ENCODE data around the gene CHIT1. TPM values are rescaled to one million over a fixed set of nuclear protein-coding genes. Genes with fewer than 3 reads are reported as not detected.
A peak's percentile ranks its signal among the peaks of the same experiment; 100 is the strongest.

CHIT1 gene
- total RNA-seq, 1 donor from 2014 or later, result 0.70 TPM

DNA sequence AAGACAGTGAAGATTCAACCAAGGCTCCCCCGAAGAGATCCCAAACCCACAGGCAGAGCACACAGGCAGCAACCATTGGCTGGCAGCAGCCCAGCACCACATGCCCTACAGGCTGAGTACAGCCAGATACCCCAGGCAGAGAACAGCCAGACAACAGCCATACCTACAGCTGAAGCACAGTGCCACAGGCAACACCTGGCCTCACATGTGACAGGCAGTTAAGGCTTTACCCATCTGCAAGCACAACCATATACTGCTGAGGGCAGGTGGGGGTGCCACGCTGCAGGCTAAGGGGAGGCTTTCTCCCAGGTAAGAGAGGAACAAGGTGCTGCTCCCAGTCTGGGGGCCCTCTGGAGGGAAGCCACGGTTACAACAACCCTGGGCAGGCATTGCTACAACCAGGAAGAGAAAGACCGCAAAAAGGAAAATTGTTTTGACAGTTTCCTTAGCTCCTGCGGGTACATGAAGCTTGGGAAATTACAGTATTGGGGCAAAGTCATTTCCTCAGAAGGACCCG is 12.3 kb downstream of the CHIT1 start:
- H3K27me3 Mint-ChIP-seq, result peaks cover 13% of the 10 kb centered on the region
- H3K9me3 Mint-ChIP-seq, result no peaks in the 10 kb centered on the region
- peaks cover 2% of the 10 kb centered on the region for H3K4me1 Mint-ChIP-seq
- no peak overlapping the region for H3K27ac Mint-ChIP-seq
- intact Hi-C loops (cut with micrococcal nuclease), result no loop called here
- H3K36me3 Mint-ChIP-seq (ENCODE audit: low read depth), result no peaks in the 10 kb centered on the region
- DNase-seq, result no peak
- no peak overlapping the region for H3K4me3 Mint-ChIP-seq

- intact Hi-C loops (cut with micrococcal nuclease), result loop anchor here (1.0 kb wide), 1 partner anchor 177 kb away; no protein-coding TSS in a partner anchor
- Mint-ChIP-seq H3K27me3 (peaks cover 13% of the 10 kb centered on the region), H3K4me1 (peaks cover 2% of the 10 kb centered on the region), H3K9me3 (no peaks in the 10 kb centered on the region), H3K27ac (no peak overlapping the region), H3K4me3 (no peak overlapping the region), H3K36me3 (ENCODE audit: low read depth) (no peaks in the 10 kb centered on the region)
- DNase-seq, result peak; percentile 90
These were observed 13.0 kb downstream of the CHIT1 start for GRCh38 chr1:203216274-203217138.

DNA sequence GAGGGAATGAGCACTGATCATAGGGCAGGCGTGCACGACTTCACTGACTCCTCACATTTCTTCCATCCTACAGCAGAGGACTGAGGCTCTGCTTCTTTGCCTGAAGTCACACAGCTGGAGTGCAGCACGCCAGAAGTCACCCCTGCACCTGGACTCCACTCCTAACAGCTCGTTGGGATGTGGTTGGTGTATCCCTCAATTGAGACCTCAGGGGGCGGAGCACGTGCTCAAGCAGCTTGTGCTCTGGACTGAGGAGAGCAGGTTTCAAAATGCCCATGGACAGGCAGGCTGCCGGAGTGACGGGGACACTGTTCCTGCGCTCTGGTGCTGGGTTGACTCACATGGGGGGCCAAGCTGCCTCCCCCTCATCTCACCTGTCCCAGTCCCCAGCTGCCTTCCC is 13.9 kb downstream of the CHIT1 start:
- Mint-ChIP-seq H3K4me1 (peaks cover 2% of the 10 kb centered on the region), H3K27ac (no peak overlapping the region), H3K27me3 (peaks cover 13% of the 10 kb centered on the region)

GRCh38 chr1:203214871-203215270 is 14.6 kb downstream of the CHIT1 start:
- no peaks in the 10 kb centered on the region for H3K9me3 Mint-ChIP-seq
- H3K4me1 Mint-ChIP-seq, result peaks cover 2% of the 10 kb centered on the region
- H3K27me3 Mint-ChIP-seq, result peaks cover 16% of the 10 kb centered on the region
- intact Hi-C loops (cut with micrococcal nuclease), result no loop called here
- no peak overlapping the region for H3K4me3 Mint-ChIP-seq
- no peak overlapping the region for H3K27ac Mint-ChIP-seq
- no peaks in the 10 kb centered on the region for H3K36me3 Mint-ChIP-seq (ENCODE audit: low read depth)
- no peak for DNase-seq

More for the DNA sequence above, 13.9 kb downstream of the CHIT1 start:
- intact Hi-C loops (cut with micrococcal nuclease), result no loop called here
- no peak for DNase-seq
- no peak overlapping the region for H3K4me3 Mint-ChIP-seq
- H3K9me3 Mint-ChIP-seq, result no peaks in the 10 kb centered on the region
- no peaks in the 10 kb centered on the region for H3K36me3 Mint-ChIP-seq (ENCODE audit: low read depth)

DNA sequence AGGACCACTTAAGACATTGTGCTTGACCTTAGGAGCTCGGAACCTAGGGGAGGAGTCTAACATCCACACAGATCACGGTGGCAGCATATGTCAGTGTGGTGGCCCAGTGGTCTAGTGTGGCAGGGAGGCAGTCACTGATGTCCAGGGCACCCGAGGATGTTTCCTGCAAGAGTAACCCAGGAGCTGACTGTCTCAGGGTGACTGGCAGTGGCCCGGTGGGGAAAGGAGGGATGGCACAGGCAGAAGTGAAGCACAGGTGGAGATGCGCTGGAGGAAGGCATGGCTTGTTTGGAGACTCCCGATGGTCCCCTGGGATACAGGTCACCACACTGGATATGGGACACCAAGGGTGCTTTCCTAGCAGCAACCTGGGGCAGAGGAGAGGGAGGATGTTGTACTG is 16.3 kb downstream of the CHIT1 start:
- no peak for DNase-seq
- peaks cover 2% of the 10 kb centered on the region for H3K4me1 Mint-ChIP-seq
- H3K9me3 Mint-ChIP-seq, result no peaks in the 10 kb centered on the region
- intact Hi-C loops (cut with micrococcal nuclease), result no loop called here
- no peak overlapping the region for H3K27ac Mint-ChIP-seq
- H3K36me3 Mint-ChIP-seq (ENCODE audit: low read depth), result no peaks in the 10 kb centered on the region
- peaks cover 20% of the 10 kb centered on the region for H3K27me3 Mint-ChIP-seq
- H3K4me3 Mint-ChIP-seq, result no peak overlapping the region

DNA sequence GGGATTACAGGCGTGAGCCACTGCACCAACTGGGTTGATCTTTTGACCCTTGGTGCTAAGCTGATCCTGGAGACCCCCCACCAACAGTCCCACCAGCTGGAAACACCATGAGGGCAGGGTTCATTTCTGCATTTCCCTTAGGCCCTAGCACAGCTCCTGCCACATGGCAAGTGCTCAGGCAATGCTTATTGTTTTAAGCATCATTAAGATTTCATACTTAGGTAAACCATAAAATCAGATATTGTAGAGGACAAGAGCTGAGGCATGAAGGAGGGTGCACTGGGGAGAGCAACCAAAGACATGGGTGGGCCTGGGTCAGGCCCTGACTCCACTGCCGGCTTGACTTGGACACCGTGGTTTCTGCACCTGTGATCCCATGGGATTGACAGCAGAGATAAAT is 17.7 kb downstream of the CHIT1 start:
- peaks cover 2% of the 10 kb centered on the region for H3K4me1 Mint-ChIP-seq

DNA sequence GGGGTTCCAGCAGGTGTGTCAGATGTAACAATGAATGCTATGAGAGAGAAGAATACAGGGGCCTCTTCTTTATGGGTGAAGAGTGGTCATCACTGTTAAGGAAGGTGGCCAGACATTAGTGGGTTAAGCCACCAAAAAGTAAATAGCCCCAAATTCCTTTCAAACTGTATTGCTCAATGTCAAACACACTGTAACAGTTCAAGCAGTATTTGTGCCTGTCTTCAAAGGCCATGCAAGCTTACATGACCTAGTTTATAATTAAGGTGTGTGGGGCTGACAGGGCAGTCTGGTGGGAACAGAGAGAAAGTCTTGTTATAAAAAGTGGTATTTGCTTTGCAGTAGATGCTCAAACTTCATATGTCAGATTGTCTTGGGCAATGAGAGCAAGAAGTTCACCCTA is 18.5 kb downstream of the CHIT1 start:
- intact Hi-C loops (cut with micrococcal nuclease), result no loop called here
- DNase-seq, result no peak
- Mint-ChIP-seq H3K4me1 (no peaks in the 10 kb centered on the region), H3K9me3 (no peaks in the 10 kb centered on the region), H3K4me3 (no peak overlapping the region), H3K36me3 (ENCODE audit: low read depth) (no peaks in the 10 kb centered on the region), H3K27ac (no peak overlapping the region), H3K27me3 (peaks cover 15% of the 10 kb centered on the region)

More for the DNA sequence above, 17.7 kb downstream of the CHIT1 start:
- Mint-ChIP-seq H3K9me3 (no peaks in the 10 kb centered on the region), H3K27ac (no peak overlapping the region), H3K4me3 (no peak overlapping the region), H3K36me3 (ENCODE audit: low read depth) (no peaks in the 10 kb centered on the region), H3K27me3 (peaks cover 21% of the 10 kb centered on the region)
- no peak for DNase-seq
- intact Hi-C loops (cut with micrococcal nuclease), result no loop called here

DNA sequence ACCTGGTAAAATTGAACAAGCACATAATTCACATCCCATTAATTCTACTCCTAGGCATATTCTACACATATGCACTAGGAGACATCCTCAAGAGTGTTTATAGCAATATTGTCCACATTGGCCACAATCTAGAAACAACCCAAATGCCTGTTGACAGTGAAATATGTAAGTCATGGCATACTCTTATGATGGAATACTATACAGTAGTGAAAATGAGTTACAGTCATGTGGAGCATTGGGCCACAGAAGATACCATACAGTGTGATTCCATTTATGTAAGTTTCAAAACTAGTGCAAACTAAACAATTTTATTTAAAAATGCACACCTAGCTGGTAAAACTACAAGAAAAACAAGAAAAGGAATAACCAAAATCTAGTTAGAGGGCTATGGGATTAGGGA is 19.1 kb downstream of the CHIT1 start:
- Mint-ChIP-seq H3K9me3 (no peaks in the 10 kb centered on the region), H3K36me3 (ENCODE audit: low read depth) (no peaks in the 10 kb centered on the region), H3K4me3 (no peak overlapping the region), H3K27ac (no peak overlapping the region), H3K4me1 (no peaks in the 10 kb centered on the region), H3K27me3 (peaks cover 15% of the 10 kb centered on the region)
- no peak for DNase-seq
- intact Hi-C loops (cut with micrococcal nuclease), result no loop called here

- Mint-ChIP-seq H3K4me1 (no peaks in the 10 kb centered on the region), H3K4me3 (no peak overlapping the region), H3K9me3 (no peaks in the 10 kb centered on the region), H3K27ac (no peak overlapping the region), H3K36me3 (ENCODE audit: low read depth) (no peaks in the 10 kb centered on the region), H3K27me3 (peaks cover 19% of the 10 kb centered on the region)
- no peak for DNase-seq
- intact Hi-C loops (cut with micrococcal nuclease), result no loop called here
These were observed 21.3 kb downstream of the CHIT1 start for GRCh38 chr1:203208181-203208580.

DNA sequence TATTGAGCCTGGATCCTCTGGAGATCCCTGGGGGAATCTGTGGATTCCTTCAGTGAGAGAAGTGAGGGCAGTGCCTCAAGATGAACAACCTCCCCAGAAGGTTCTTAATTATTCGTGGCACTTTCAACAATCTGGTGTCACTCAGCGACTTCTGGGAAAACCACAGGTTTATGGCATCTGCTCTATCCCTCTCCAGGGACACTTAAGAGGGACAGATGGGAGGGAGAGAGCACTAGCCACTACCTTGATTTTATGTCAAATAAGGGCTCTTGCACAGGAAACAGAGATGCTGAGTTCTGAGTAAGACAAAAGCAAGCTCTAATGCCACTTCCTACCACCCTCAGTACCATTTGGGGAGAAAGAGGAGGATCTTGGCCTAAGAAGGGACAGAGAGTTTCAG is 21.7 kb downstream of the CHIT1 start:
- no peaks in the 10 kb centered on the region for H3K9me3 Mint-ChIP-seq
- no peak for DNase-seq
- no peaks in the 10 kb centered on the region for H3K36me3 Mint-ChIP-seq (ENCODE audit: low read depth)
- peaks cover 20% of the 10 kb centered on the region for H3K27me3 Mint-ChIP-seq
- intact Hi-C loops (cut with micrococcal nuclease), result no loop called here
- H3K27ac Mint-ChIP-seq, result no peak overlapping the region
- H3K4me3 Mint-ChIP-seq, result no peak overlapping the region
- H3K4me1 Mint-ChIP-seq, result no peaks in the 10 kb centered on the region

- H3K4me3 Mint-ChIP-seq, result no peak overlapping the region
- H3K27ac Mint-ChIP-seq, result no peak overlapping the region
- no peaks in the 10 kb centered on the region for H3K9me3 Mint-ChIP-seq
- H3K4me1 Mint-ChIP-seq, result no peaks in the 10 kb centered on the region
- peaks cover 22% of the 10 kb centered on the region for H3K27me3 Mint-ChIP-seq
- DNase-seq, result no peak
- no peaks in the 10 kb centered on the region for H3K36me3 Mint-ChIP-seq (ENCODE audit: low read depth)
- intact Hi-C loops (cut with micrococcal nuclease), result no loop called here
These were observed 23.3 kb downstream of the CHIT1 start for GRCh38 chr1:203206129-203206687.

DNA sequence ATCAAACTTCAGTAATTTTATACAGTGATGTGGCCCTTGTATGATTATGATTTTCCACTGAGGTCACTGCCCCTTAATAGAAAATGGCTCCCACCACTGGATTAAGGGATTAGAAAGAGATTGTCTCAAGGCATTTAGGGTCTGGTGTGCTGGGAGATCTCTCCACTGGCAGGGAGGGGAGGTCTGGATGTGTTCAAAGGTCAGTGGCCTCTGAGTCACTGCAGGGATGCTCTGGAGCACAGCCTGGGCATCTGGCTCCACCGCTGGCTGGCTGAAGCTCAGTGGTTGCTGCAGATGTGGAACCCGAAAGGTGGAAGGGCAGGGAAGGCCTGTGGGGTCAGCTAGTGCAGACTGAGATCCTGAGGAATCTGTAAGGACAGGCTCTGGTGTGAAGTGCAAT is 24.7 kb downstream of the CHIT1 start:
- DNase-seq, result no peak
- Mint-ChIP-seq H3K4me3 (no peak overlapping the region), H3K27me3 (peaks cover 25% of the 10 kb centered on the region), H3K27ac (no peak overlapping the region), H3K36me3 (ENCODE audit: low read depth) (no peaks in the 10 kb centered on the region), H3K9me3 (no peaks in the 10 kb centered on the region), H3K4me1 (no peaks in the 10 kb centered on the region)
- intact Hi-C loops (cut with micrococcal nuclease), result no loop called here

DNA sequence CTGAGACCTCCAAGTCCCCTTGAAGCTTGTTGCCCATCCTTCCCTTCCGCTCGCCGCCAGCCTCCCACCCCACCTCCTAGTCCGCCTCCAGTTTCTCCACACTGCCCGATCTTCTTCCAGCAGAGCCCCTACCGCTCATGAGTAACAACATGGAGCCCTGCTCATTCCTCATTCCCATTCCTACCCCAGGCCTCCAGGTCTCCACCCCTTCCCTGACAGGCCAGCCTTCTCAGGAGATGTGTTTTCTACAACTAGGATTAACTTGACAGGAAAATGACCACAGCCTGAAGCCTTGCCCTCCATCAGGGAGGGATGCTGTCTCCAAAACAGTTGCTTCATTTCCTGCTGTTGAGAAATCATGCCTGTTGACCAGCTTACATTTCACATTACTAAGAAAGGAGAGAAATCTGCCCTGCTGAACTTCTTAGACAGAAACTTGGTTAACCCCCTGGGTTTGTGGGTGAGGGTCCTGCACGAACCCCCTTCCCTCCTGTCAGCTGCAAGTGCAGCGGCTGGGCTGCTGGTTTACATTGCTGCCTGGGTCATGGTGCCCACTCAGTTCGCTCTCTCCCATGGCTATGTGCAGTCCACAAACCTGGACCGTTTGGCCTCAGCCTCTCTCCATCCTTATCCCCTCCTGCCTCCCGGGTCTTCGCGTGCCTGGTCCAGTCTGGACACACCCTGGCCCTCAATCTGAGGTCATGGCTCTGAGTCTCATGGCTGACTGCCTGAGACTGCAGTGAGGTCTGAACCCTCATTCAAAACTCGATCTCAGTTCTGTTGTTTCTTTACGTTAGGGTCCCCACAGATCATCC is 26.8 kb downstream of the CHIT1 start:
- H3K36me3 Mint-ChIP-seq (ENCODE audit: low read depth), result no peaks in the 10 kb centered on the region
- H3K4me3 Mint-ChIP-seq, result no peak overlapping the region
- no peaks in the 10 kb centered on the region for H3K9me3 Mint-ChIP-seq
- H3K27ac Mint-ChIP-seq, result no peak overlapping the region
- H3K4me1 Mint-ChIP-seq, result no peaks in the 10 kb centered on the region
- DNase-seq, result no peak
- peaks cover 19% of the 10 kb centered on the region for H3K27me3 Mint-ChIP-seq
- intact Hi-C loops (cut with micrococcal nuclease), result no loop called here
